Neural progenitor cell (in vitro differentiated cells): ENCODE data around the gene JMJD6. TPM values are rescaled to one million over a fixed set of nuclear protein-coding genes. Genes with fewer than 3 reads are reported as not detected.
"Not testable (repeated sequence)": the region's sequence is repeated elsewhere in the genome, so short reads cannot be mapped to it uniquely, and the experiment has no call there.

Experiments
- DNase-seq: peaks from one replicate; pipeline ENCODE4 v3.0.0-alpha.2; 2016; ENCODE audit warnings: low spot score
- H2AFZ ChIP-seq: fragments of 200-600 bp; sonication (generic); replicated peaks from 2 replicates; pipeline ENCODE4 v1.6.1; 2016; ENCODE audit warnings: antibody characterized with exemption
- H3F3A ChIP-seq: fragments of 200-600 bp; sonication (generic); 2 replicates; pipeline ENCODE4 v1.6.1; 2016; ENCODE audit warnings: antibody characterized with exemption, low read depth
- H3K27ac ChIP-seq: fragments of 200-600 bp; sonication (generic); 2 replicates; pipeline ENCODE4 v1.5.1; 2016; ENCODE audit warnings: mild to moderate bottlenecking
- H3K27me3 ChIP-seq: fragments of 200-600 bp; sonication (generic); 2 replicates; pipeline ENCODE4 v1.6.1; 2016; ENCODE audit warnings: mild to moderate bottlenecking, moderate library complexity
- H3K36me3 ChIP-seq: fragments of 200-600 bp; sonication (generic); 2 replicates; pipeline ENCODE4 v1.5.1; 2016
- H3K4me1 ChIP-seq: fragments of 200-600 bp; sonication (generic); 2 replicates; pipeline ENCODE4 v1.6.1; 2016; ENCODE audit warnings: mixed run types
- H3K4me2 ChIP-seq: fragments of 200-600 bp; sonication (generic); 2 replicates; pipeline ENCODE4 v1.6.1; 2016
- H3K4me3 ChIP-seq: fragments of 200-600 bp; sonication (generic); 2 replicates; pipeline ENCODE4 v1.5.1; 2016
- H3K79me2 ChIP-seq: fragments of 200-600 bp; sonication (generic); 2 replicates; pipeline ENCODE4 v1.6.1; 2016; ENCODE audit warnings: low read depth
- H3K9ac ChIP-seq: fragments of 200-600 bp; sonication (generic); 2 replicates; pipeline ENCODE4 v1.6.1; 2016
- H3K9me3 ChIP-seq: fragments of 200-600 bp; sonication (generic); 2 replicates; pipeline ENCODE4 v1.5.1; 2016; ENCODE audit warnings: low read depth
- H4K20me1 ChIP-seq: fragments of 200-600 bp; sonication (generic); 2 replicates; pipeline ENCODE4 v1.6.1; 2016; ENCODE audit warnings: low read depth
- H3K27ac Mint-ChIP-seq: 3 replicates; pipeline ENCODE4 v1.8.0; 2021; ENCODE audit warnings: mixed read lengths
- H3K27me3 Mint-ChIP-seq: 2 replicates; pipeline ENCODE4 v1.8.0; 2022; ENCODE audit warnings: low read depth, mild to moderate bottlenecking, inconsistent platforms, moderate library complexity, mixed read lengths; ENCODE audit not compliant: insufficient read depth
- H3K36me3 Mint-ChIP-seq: 3 replicates; pipeline ENCODE4 v1.8.0; 2021; ENCODE audit warnings: mixed read lengths
- H3K4me1 Mint-ChIP-seq: 3 replicates; pipeline ENCODE4 v1.8.0; 2021; ENCODE audit warnings: mixed read lengths
- H3K4me3 Mint-ChIP-seq: 3 replicates; pipeline ENCODE4 v1.8.0; 2021; ENCODE audit warnings: mild to moderate bottlenecking, moderate library complexity, mixed read lengths
- H3K9me3 Mint-ChIP-seq: 3 replicates; pipeline ENCODE4 v1.8.0; 2020; ENCODE audit warnings: mixed read lengths
- EZH2 ChIP-seq: fragments of 200-600 bp; sonication (generic); IDR thresholded peaks from 2 replicates; pipeline ENCODE4 v1.6.1; 2017; ENCODE audit warnings: antibody characterized with exemption, mild to moderate bottlenecking, moderate library complexity
- EZH2phosphoT487 ChIP-seq: fragments of 200-600 bp; sonication (generic); IDR thresholded peaks from 2 replicates; pipeline ENCODE4 v1.6.1; 2017; ENCODE audit warnings: antibody characterized with exemption
- total RNA-seq: library from RNA; depleted of rRNA; stranded (reverse); fragments of >200 nt; gene quantifications from 2 replicates; pipeline ENCODE4 v1.2.3, GENCODE V29; 2015; ENCODE audit warnings: low replicate concordance
- TF ChIP-seq, protein P1 (sequence below): fragments of 200-600 bp; sonication (generic); IDR thresholded peaks from 2 replicates; pipeline ENCODE4 v1.5.1; 2017; ENCODE audit warnings: antibody characterized with exemption, mild to moderate bottlenecking

JMJD6 gene
- total RNA-seq, 1 donor from 2014 or later = 8.7 TPM

DNA sequence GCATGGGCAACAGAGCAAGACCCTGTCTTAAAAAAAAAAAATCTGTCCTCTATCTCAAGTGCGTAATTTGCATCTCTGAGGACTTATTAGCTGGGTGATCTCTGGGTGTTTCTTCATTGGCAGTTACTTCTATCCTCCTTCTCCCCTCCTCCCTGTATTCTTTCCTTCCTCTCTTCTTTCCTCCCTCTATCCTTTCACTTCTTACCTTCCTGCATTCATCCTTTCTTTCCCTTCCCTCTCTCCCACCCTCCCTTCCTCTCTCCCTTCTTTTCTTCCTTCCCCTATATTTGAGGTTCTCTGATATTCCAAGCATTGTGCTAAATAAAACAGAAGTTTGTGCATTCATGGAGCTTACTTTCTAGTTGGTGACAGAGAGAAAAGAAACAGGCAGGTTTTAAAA, 22.3 kb upstream of the JMJD6 start:
- H3F3A ChIP-seq = no peaks in the 10 kb centered on the region
- no peaks in the 10 kb centered on the region for H3K27me3 ChIP-seq
- H3K4me2 ChIP-seq = no peak overlapping the region
- no peak overlapping the region for H3K9ac ChIP-seq
- no peaks in the 10 kb centered on the region for H3K9me3 ChIP-seq
- no peaks in the 10 kb centered on the region for H4K20me1 ChIP-seq
- TF ChIP-seq EZH2 (no peak), EZH2phosphoT487 (no peak)
- TF ChIP-seq, protein P1, sequence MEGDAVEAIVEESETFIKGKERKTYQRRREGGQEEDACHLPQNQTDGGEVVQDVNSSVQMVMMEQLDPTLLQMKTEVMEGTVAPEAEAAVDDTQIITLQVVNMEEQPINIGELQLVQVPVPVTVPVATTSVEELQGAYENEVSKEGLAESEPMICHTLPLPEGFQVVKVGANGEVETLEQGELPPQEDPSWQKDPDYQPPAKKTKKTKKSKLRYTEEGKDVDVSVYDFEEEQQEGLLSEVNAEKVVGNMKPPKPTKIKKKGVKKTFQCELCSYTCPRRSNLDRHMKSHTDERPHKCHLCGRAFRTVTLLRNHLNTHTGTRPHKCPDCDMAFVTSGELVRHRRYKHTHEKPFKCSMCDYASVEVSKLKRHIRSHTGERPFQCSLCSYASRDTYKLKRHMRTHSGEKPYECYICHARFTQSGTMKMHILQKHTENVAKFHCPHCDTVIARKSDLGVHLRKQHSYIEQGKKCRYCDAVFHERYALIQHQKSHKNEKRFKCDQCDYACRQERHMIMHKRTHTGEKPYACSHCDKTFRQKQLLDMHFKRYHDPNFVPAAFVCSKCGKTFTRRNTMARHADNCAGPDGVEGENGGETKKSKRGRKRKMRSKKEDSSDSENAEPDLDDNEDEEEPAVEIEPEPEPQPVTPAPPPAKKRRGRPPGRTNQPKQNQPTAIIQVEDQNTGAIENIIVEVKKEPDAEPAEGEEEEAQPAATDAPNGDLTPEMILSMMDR = no peak
- H3K9me3 Mint-ChIP-seq = no peaks in the 10 kb centered on the region
- H3K4me3 Mint-ChIP-seq = no peak overlapping the region
- H3K27me3 Mint-ChIP-seq = no peaks in the 10 kb centered on the region
- no peak overlapping the region for H3K4me3 ChIP-seq
- DNase-seq = no peak
- H3K4me1 Mint-ChIP-seq = no peaks in the 10 kb centered on the region
- H3K36me3 ChIP-seq = no peaks in the 10 kb centered on the region
- H3K36me3 Mint-ChIP-seq = peaks cover 27% of the 10 kb centered on the region
- H3K27ac Mint-ChIP-seq = no peak overlapping the region
- H3K4me1 ChIP-seq = no peaks in the 10 kb centered on the region
- H3K79me2 ChIP-seq = no peaks in the 10 kb centered on the region
- no peak overlapping the region for H2AFZ ChIP-seq
- H3K27ac ChIP-seq = no peak overlapping the region

DNA sequence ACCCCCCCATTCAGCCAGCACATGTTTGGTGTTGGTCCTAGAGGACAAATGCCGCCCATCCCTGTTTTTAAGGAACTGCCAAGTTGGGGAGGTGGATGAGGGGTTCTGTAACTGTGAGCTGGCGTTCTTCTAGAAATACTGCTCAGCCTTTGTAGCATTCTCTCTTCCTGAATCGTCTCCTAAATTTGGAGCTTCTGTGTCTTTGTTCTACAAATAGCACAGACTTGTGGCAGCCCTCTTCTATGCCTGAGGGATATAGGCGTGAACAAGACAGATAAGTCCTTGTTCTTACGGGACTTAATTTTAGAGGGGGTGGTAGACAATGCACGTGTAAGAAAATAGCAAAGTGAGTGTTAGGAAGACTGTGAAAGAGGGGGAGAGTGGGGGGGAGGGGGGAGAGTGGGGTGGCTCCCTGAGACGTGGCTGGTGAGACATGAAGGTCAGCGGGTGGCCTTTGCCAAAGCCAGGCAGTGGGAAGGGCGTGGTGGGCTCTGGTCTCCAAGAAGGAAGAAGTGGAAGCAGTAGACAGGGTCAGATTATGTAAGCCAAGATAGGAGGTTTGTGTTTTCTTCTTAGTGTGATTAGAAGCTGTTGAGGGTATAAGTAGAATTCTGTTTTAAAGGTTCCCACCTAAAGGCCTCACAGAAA, 21.4 kb upstream of the JMJD6 start:
- Histone ChIP-seq H3K9ac (no peak overlapping the region), H3K9me3 (no peaks in the 10 kb centered on the region), H3K27ac (no peak overlapping the region), H3K4me2 (no peak overlapping the region), H3F3A (no peaks in the 10 kb centered on the region), H3K79me2 (no peaks in the 10 kb centered on the region), H3K27me3 (no peaks in the 10 kb centered on the region), H4K20me1 (no peaks in the 10 kb centered on the region), H3K4me1 (no peaks in the 10 kb centered on the region), H3K4me3 (no peak overlapping the region), H2AFZ (no peak overlapping the region), H3K36me3 (no peaks in the 10 kb centered on the region)
- H3K4me1 Mint-ChIP-seq = no peaks in the 10 kb centered on the region
- no peaks in the 10 kb centered on the region for H3K27me3 Mint-ChIP-seq
- no peaks in the 10 kb centered on the region for H3K9me3 Mint-ChIP-seq
- TF ChIP-seq EZH2 = no peak
- TF ChIP-seq EZH2phosphoT487 = no peak
- TF ChIP-seq, protein P1 = no peak
- H3K27ac Mint-ChIP-seq = no peak overlapping the region
- no peak for DNase-seq
- peaks cover 24% of the 10 kb centered on the region for H3K36me3 Mint-ChIP-seq
- H3K4me3 Mint-ChIP-seq = no peak overlapping the region

DNA sequence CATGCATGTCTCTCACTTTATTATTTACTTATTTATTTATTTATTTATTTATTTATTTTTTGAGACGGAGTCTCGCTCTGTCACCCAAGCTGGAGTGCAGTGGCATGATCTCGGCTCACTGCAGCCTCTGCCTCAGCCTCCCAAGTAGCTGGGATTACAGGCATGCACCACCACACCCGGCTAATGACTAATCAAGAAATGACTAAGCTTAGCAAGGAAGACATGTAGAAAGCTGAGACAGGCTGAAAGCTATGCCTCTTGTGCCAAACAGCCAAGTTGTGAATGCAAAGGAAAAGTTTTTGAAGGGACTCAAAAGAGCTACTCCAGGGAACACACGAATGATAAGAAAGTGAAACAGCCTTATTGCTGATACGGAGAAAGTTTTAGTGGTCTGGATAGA, 19.4 kb upstream of the JMJD6 start:
- H3K4me2 ChIP-seq, H3K27ac ChIP-seq, H3F3A ChIP-seq, H3K4me3 ChIP-seq, H2AFZ ChIP-seq, H3K79me2 ChIP-seq, H3K27ac Mint-ChIP-seq, H3K4me1 ChIP-seq, H3K4me1 Mint-ChIP-seq, H4K20me1 ChIP-seq, H3K4me3 Mint-ChIP-seq, H3K9ac ChIP-seq, H3K36me3 ChIP-seq, H3K9me3 ChIP-seq, DNase-seq, H3K27me3 ChIP-seq, H3K9me3 Mint-ChIP-seq, H3K27me3 Mint-ChIP-seq: not testable (repeated sequence)
- H3K36me3 Mint-ChIP-seq = peaks cover 29% of the 10 kb centered on the region

DNA sequence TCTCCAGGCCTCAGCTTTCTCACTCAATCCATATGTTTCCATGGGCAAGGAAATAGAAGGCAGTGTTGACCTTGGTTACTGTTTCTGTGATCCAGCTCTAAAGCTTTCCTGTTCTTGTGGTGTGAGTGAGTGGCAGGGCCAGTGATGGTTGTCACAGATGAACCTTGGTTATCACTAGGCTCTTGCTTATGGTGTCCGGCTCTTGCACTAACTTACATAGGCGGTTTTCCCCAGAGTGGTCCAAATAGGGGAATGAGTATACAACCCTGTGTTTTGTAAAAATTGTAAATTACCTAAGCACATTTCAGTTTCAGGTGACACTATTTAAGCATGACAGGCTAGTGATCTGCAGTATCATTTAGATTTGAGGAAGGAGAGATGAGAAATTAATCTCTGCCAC, 18.3 kb upstream of the JMJD6 start:
- Mint-ChIP-seq H3K27me3 (no peaks in the 10 kb centered on the region), H3K27ac (no peak overlapping the region), H3K4me3 (no peak overlapping the region), H3K4me1 (peaks cover 7% of the 10 kb centered on the region), H3K9me3 (no peaks in the 10 kb centered on the region), H3K36me3 (peaks cover 25% of the 10 kb centered on the region)
- Histone ChIP-seq H3K4me3 (no peak overlapping the region), H4K20me1 (no peaks in the 10 kb centered on the region), H3K79me2 (peaks cover 4% of the 10 kb centered on the region), H3F3A (no peaks in the 10 kb centered on the region), H3K27ac (no peak overlapping the region), H3K9me3 (no peaks in the 10 kb centered on the region), H3K4me2 (no peak overlapping the region), H3K9ac (no peak overlapping the region), H3K36me3 (peaks cover 5% of the 10 kb centered on the region), H3K27me3 (no peaks in the 10 kb centered on the region), H2AFZ (no peak overlapping the region), H3K4me1 (no peaks in the 10 kb centered on the region)
- TF ChIP-seq, protein P1 = no peak
- TF ChIP-seq EZH2 = no peak
- no peak for TF ChIP-seq EZH2phosphoT487
- DNase-seq = no peak
